ENCODE measurements around the gene CASR.

The CASR gene

DNA sequence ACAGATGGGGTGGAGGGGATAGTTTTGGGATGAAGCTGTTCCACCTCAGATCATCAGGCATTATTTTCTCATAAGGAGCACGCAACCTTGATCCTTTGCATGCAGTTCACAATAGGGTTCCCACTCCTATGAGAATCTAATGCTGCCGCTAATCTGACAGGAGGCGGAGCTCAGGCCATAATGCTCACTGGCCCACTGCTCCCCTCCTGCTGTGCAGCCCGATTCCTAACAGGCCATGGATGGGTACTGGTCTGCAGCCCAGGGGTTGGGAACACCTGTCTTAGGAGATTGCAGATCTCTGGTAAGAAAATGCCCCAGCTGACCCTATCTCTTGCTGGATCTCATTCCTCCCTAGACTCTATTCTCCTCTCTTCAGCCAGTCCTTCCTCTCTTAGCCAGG, 148.4 kb downstream of the CASR start:
- Histone ChIP-seq H3K27me3 (replicated peaks; ENCODE audit: control insufficient read depth, insufficient read depth, low read length) (peaks cover 11% of the 10 kb centered on the region), H3K4me3 (ENCODE audit: low read length) (no peak overlapping the region), H3K4me1 (ENCODE audit: control insufficient read depth, insufficient read depth, low read length) (no peaks in the 10 kb centered on the region), H3K9ac (ENCODE audit: low read length) (no peak overlapping the region), H3K9me3 (ENCODE audit: control insufficient read depth, low read length) (no peaks in the 10 kb centered on the region), H3K36me3 (ENCODE audit: control insufficient read depth, insufficient read depth, low read length, severe bottlenecking) (no peaks in the 10 kb centered on the region)
- DNase-seq (ENCODE audit: low read depth), result no peak

DNA sequence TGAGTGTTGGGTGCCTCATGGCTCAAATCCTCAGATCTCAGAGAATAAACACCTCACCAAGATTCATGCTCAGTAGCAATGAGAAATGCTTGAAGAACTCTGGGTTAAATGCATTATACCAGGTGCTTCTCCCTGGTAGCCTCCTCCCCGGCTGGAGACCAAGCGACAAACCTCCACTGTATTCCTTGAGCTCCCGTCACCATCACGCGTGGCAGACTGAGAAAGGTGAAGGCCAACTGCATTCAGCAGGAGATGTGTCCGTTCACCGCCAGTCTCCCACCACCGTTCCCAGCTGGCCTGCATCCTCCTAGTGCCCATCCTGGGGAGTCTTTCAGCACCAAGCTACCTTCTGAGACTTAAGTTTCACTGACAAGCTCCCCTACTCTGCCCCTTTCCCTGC, 149.1 kb downstream of the CASR start:
- Histone ChIP-seq H3K4me3 (ENCODE audit: low read length) (no peak overlapping the region), H3K9ac (ENCODE audit: low read length) (no peak overlapping the region), H3K9me3 (ENCODE audit: control insufficient read depth, low read length) (no peaks in the 10 kb centered on the region), H3K27me3 (replicated peaks; ENCODE audit: control insufficient read depth, insufficient read depth, low read length) (peaks cover 14% of the 10 kb centered on the region), H3K36me3 (ENCODE audit: control insufficient read depth, insufficient read depth, low read length, severe bottlenecking) (no peaks in the 10 kb centered on the region), H3K4me1 (ENCODE audit: control insufficient read depth, insufficient read depth, low read length) (no peaks in the 10 kb centered on the region)
- DNase-seq (ENCODE audit: low read depth), result no peak
